Right lobe of liver (tissue), 4 donors: ENCODE measurements around the gene PSMF1.

Experiments used
- POLR2A ChIP-seq: fragments of 450-650 bp; IDR thresholded peaks from one replicate; pipeline ENCODE4 v1.6.1; 2017; ENCODE audit warnings: antibody characterized with exemption, mild to moderate bottlenecking
- TF ChIP-seq, protein P1 (sequence below), 4 donors: fragments of 200-600 bp in 3 of 4; fragments of 450-650 bp in 1 of 4; IDR thresholded peaks; one replicate each; pipeline versions ENCODE4 v1.5.1 to v1.8.0; 2016 to 2022; ENCODE audit warnings: antibody characterized with exemption in 4 of 4, mild to moderate bottlenecking in 2 of 4
- donor health status: DM: no; HTN: no; CAD: no.
- donor health status: DM: no; HTN: no; CAD: no.
- donor health status: DM: no; HTN: yes; CAD: no.

DNA sequence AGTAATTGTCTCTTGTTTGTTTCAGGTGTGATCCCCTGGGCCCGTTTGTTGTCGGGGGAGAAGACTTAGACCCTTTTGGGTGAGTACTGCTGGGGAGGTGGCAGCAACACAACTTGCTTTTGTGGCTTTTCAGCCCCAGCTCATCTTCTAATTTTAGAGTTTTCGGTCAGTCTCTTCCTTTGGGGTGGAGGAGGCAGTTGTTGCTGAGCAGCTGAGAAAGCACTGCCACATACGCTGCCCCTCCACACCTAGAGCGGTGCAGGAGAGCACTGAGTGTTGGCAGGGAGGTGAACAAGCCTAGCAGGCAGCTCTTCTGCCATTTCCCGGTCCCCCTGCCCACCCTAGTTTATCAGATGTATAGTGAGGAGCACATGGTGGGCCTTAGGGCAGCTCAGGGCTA lies 44.7 kb downstream of the PSMF1 start:
- TF ChIP-seq, protein P1, sequence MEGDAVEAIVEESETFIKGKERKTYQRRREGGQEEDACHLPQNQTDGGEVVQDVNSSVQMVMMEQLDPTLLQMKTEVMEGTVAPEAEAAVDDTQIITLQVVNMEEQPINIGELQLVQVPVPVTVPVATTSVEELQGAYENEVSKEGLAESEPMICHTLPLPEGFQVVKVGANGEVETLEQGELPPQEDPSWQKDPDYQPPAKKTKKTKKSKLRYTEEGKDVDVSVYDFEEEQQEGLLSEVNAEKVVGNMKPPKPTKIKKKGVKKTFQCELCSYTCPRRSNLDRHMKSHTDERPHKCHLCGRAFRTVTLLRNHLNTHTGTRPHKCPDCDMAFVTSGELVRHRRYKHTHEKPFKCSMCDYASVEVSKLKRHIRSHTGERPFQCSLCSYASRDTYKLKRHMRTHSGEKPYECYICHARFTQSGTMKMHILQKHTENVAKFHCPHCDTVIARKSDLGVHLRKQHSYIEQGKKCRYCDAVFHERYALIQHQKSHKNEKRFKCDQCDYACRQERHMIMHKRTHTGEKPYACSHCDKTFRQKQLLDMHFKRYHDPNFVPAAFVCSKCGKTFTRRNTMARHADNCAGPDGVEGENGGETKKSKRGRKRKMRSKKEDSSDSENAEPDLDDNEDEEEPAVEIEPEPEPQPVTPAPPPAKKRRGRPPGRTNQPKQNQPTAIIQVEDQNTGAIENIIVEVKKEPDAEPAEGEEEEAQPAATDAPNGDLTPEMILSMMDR (IDR thresholded peaks at IDR 0.05) = no peak
- TF ChIP-seq POLR2A = no peak
